A549 (cell line): ENCODE measurements around the gene NAA40. TPM values are rescaled to one million over a fixed set of nuclear protein-coding genes. Genes with fewer than 3 reads are reported as not detected.

Experiments
- ATAC-seq, 2 experiments: fragments of 200-7000 bp in 1 of 2; fragments of >200 bp in 1 of 2; cut with Nextera tagmentation in 1 of 2; cut with Tn5 transposase in 1 of 2; 3 replicates each; pipeline versions ENCODE4 v1.8.0 to v1.9.1; 2018 to 2020; ENCODE audit warnings: mild to moderate bottlenecking in 1 of 2, moderate library complexity in 1 of 2
- CTCF ChIA-PET: fragments of 300-600 bp; sonication (Branson Sonifier 250); formaldehyde crosslinking; extraction: SDS; loops from one replicate; lab custom pipeline; 2021; ENCODE audit warnings: antibody characterized with exemption, inconsistent platforms; lab: Yijun Ruan, JAX
- POLR2A ChIA-PET: fragments of 350-600 bp; formaldehyde crosslinking; extraction: SDS; loops from one replicate; lab custom pipeline; 2021; ENCODE audit warnings: antibody characterized with exemption, inconsistent platforms; lab: Yijun Ruan, JAX
- DNase-seq, 2 experiments: peaks; one replicate each; pipeline versions ENCODE4 v3.0.0 to v3.0.0-alpha.2; 2011 to 2016; ENCODE audit warnings: low read depth in 1 of 2, low spot score in 1 of 2
- FAIRE-seq: peaks from 2 replicates; lab custom pipeline; 2011; peaks lifted over from hg19 to GRCh38; lab: Jason Lieb, UNC
- H3K27ac ChIP-seq, 2 experiments: fragments of >200 bp; sonication (Bioruptor Twin); formaldehyde crosslinking; 3 replicates each; pipeline ENCODE4 v1.5.1; 2016 to 2017
- H3K4me1 ChIP-seq: fragments of >200 bp; sonication (Bioruptor Twin); formaldehyde crosslinking; 3 replicates; pipeline ENCODE4 v1.6.1; 2016
- H3K4me2 ChIP-seq: fragments of >200 bp; sonication (Bioruptor Twin); formaldehyde crosslinking; 3 replicates; pipeline ENCODE4 v1.6.1; 2016
- H3K4me3 ChIP-seq: fragments of >200 bp; sonication (Bioruptor Twin); formaldehyde crosslinking; 3 replicates; pipeline ENCODE4 v1.5.1; 2016
- H3K9me3 ChIP-seq: fragments of >200 bp; sonication (Bioruptor Twin); formaldehyde crosslinking; 3 replicates; pipeline ENCODE4 v1.6.1; 2016
- CBX8 ChIP-seq: fragments of 200-600 bp; sonication (generic); IDR thresholded peaks from 2 replicates; pipeline ENCODE4 v1.6.1; 2016
- FOSB ChIP-seq: fragments of 250-450 bp; sonication (Bioruptor Pico); IDR thresholded peaks from 2 replicates; pipeline ENCODE4 v1.5.0; 2020; ENCODE audit warnings: mild to moderate bottlenecking, moderate library complexity
- FOXS1 ChIP-seq: fragments of 250-450 bp; sonication (Bioruptor Pico); IDR thresholded peaks from 2 replicates; pipeline ENCODE4 v1.5.0; 2020; ENCODE audit warnings: mild to moderate bottlenecking, moderate library complexity
- JUN ChIP-seq, 2 experiments: fragments of >200 bp; sonication (Bioruptor Twin); formaldehyde crosslinking; IDR thresholded peaks; 2 replicates in 1 of 2; 3 replicates in 1 of 2; pipeline ENCODE4 v1.6.1; 2016 to 2017
- JUNB ChIP-seq: fragments of >200 bp; sonication (Bioruptor Twin); formaldehyde crosslinking; IDR thresholded peaks from 2 replicates; pipeline ENCODE4 v1.6.1; 2016
- MAFK ChIP-seq: fragments of 450-650 bp; IDR thresholded peaks from 2 replicates; pipeline ENCODE4 v1.6.1; 2014; ENCODE audit not compliant: partially characterized antibody
- NPAS2 ChIP-seq: fragments of 250-450 bp; sonication (Bioruptor Pico); IDR thresholded peaks from 2 replicates; pipeline ENCODE4 v1.8.0; 2022; ENCODE audit warnings: mild to moderate bottlenecking, moderate library complexity, borderline replicate concordance
- PHF8 ChIP-seq: fragments of 200-600 bp; sonication (generic); IDR thresholded peaks from 2 replicates; pipeline ENCODE4 v1.6.1; 2016; ENCODE audit warnings: low read depth, mild to moderate bottlenecking, antibody characterized with exemption, moderate library complexity, borderline replicate concordance
- POLR2AphosphoS2 ChIP-seq: conservative IDR thresholded peaks from 2 replicates; pipeline ENCODE4 v1.6.1; 2012; ENCODE audit warnings: low read length, improper control_type of control experiment, inconsistent platforms
- RCOR1 ChIP-seq: fragments of 150-350 bp; IDR thresholded peaks from 2 replicates; pipeline ENCODE4 v1.6.1; 2014; ENCODE audit warnings: antibody characterized with exemption, low read length, low read depth
- RNF2 ChIP-seq: fragments of 200-600 bp; sonication (generic); IDR thresholded peaks from 2 replicates; pipeline ENCODE4 v1.6.1; 2016; ENCODE audit warnings: low read depth, mild to moderate bottlenecking, antibody characterized with exemption, moderate library complexity, borderline replicate concordance
- TFCP2L1 ChIP-seq: fragments of 250-450 bp; sonication (Bioruptor Pico); IDR thresholded peaks from 2 replicates; pipeline ENCODE4 v1.5.0; 2021; ENCODE audit warnings: mild to moderate bottlenecking
- ZC3H11A ChIP-seq: fragments of 450-650 bp; IDR thresholded peaks from 2 replicates; pipeline ENCODE4 v1.6.1; 2014; ENCODE audit warnings: antibody characterized with exemption, mild to moderate bottlenecking
- ZSCAN20 ChIP-seq: fragments of 250-450 bp; sonication (Bioruptor Pico); IDR thresholded peaks from 2 replicates; pipeline ENCODE4 v1.8.0; 2022; ENCODE audit warnings: mild to moderate bottlenecking, moderate library complexity
- WGBS: methylation state at CpG from one replicate; pipeline ENCODE4 v1.1.6; 2017; ENCODE audit errors: missing lambda C conversion rate; 5-methylcytosine and 5-hydroxymethylcytosine counted together
- polyA plus RNA-seq, 4 experiments: library from polyadenylated mRNA; depleted of rRNA in 3 of 4; stranded (reverse); fragments of >200 nt; fragmentation: RNase III in 1 of 4; extraction: RNeasy Plus Mini Kit Qiagen cat#74134 plus additional on column Dnase treatment in 1 of 4; gene quantifications; 2 replicates in 3 of 4; 3 replicates in 1 of 4; pipeline ENCODE4 v1.2.3, GENCODE V29; 2011 to 2017
- TF ChIP-seq, protein P1 (sequence below): IDR thresholded peaks from 2 replicates; pipeline ENCODE4 v1.6.1; 2012
- TF ChIP-seq, protein P2 (sequence below): fragments of 200-600 bp; sonication (generic); IDR thresholded peaks from 2 replicates; pipeline ENCODE4 v1.6.1; 2016; ENCODE audit warnings: antibody characterized with exemption, mild to moderate bottlenecking, moderate library complexity
- TF ChIP-seq, protein P3 (sequence below): IDR thresholded peaks from 2 replicates; pipeline ENCODE4 v1.6.1; 2012; ENCODE audit warnings: low read depth, borderline replicate concordance
- TF ChIP-seq, protein P4 (sequence below): fragments of 150-350 bp; IDR thresholded peaks from 2 replicates; pipeline ENCODE4 v1.6.1; 2014; ENCODE audit warnings: low read depth, mild to moderate bottlenecking, low read length
- TF ChIP-seq, protein P5 (sequence below): IDR thresholded peaks from 2 replicates; pipeline ENCODE4 v1.6.1; 2012

The NAA40 gene
- polyA plus RNA-seq, 2 of the 4 experiments (the other 2 are of a cell fraction), result 21.9 to 32.0 TPM

DNA sequence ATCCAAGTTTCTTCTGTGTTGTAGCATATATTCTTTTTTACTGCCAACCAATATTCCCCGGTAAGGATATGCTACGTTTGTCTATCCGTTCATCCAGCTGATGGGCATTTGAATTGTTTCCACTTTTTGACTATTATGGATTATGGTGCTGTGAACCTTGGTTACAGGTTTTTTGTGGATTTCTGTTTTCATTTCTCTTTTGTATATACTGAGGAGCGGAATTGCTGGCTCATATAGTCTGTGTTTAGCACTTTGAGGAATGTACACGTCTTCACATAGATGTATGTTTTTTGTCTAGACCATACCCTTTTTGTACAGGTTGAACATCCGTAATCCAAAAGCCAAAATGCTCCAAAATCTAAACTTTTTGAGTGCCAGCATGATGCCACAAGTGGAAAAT is 45.4 kb upstream of the NAA40 start:
- FAIRE-seq (no peak), DNase-seq (no peak)
- no peak overlapping the region for H3K4me2 ChIP-seq
- H3K9me3 ChIP-seq, result no peaks in the 10 kb centered on the region
- CTCF ChIA-PET, result interaction anchor here (0.6 to 4.5 kb wide), 2 partner anchors 56 to 970 kb away, joined by 3 to 19 read pairs; partner anchors contain the start of gene MARK2
- TF ChIP-seq, protein P1, sequence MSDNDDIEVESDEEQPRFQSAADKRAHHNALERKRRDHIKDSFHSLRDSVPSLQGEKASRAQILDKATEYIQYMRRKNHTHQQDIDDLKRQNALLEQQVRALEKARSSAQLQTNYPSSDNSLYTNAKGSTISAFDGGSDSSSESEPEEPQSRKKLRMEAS, result no peak
- TF ChIP-seq FOSB (CRISPR knock-in tag) (no peak), JUNB (no peak), CBX8 (no peak), TFCP2L1 (CRISPR knock-in tag) (no peak), RCOR1 (no peak), PHF8 (no peak), FOXS1 (CRISPR knock-in tag) (no peak), RNF2 (no peak), MAFK (no peak), ZSCAN20 (CRISPR knock-in tag) (no peak)
- TF ChIP-seq, protein P2, sequence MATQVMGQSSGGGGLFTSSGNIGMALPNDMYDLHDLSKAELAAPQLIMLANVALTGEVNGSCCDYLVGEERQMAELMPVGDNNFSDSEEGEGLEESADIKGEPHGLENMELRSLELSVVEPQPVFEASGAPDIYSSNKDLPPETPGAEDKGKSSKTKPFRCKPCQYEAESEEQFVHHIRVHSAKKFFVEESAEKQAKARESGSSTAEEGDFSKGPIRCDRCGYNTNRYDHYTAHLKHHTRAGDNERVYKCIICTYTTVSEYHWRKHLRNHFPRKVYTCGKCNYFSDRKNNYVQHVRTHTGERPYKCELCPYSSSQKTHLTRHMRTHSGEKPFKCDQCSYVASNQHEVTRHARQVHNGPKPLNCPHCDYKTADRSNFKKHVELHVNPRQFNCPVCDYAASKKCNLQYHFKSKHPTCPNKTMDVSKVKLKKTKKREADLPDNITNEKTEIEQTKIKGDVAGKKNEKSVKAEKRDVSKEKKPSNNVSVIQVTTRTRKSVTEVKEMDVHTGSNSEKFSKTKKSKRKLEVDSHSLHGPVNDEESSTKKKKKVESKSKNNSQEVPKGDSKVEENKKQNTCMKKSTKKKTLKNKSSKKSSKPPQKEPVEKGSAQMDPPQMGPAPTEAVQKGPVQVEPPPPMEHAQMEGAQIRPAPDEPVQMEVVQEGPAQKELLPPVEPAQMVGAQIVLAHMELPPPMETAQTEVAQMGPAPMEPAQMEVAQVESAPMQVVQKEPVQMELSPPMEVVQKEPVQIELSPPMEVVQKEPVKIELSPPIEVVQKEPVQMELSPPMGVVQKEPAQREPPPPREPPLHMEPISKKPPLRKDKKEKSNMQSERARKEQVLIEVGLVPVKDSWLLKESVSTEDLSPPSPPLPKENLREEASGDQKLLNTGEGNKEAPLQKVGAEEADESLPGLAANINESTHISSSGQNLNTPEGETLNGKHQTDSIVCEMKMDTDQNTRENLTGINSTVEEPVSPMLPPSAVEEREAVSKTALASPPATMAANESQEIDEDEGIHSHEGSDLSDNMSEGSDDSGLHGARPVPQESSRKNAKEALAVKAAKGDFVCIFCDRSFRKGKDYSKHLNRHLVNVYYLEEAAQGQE, result no peak
- TF ChIP-seq, protein P3, sequence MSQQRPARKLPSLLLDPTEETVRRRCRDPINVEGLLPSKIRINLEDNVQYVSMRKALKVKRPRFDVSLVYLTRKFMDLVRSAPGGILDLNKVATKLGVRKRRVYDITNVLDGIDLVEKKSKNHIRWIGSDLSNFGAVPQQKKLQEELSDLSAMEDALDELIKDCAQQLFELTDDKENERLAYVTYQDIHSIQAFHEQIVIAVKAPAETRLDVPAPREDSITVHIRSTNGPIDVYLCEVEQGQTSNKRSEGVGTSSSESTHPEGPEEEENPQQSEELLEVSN, result no peak
- TF ChIP-seq, protein P4, sequence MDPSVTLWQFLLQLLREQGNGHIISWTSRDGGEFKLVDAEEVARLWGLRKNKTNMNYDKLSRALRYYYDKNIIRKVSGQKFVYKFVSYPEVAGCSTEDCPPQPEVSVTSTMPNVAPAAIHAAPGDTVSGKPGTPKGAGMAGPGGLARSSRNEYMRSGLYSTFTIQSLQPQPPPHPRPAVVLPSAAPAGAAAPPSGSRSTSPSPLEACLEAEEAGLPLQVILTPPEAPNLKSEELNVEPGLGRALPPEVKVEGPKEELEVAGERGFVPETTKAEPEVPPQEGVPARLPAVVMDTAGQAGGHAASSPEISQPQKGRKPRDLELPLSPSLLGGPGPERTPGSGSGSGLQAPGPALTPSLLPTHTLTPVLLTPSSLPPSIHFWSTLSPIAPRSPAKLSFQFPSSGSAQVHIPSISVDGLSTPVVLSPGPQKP, result no peak
- TF ChIP-seq, all 56 proteins: peak for 0
- no peak overlapping the region for H3K4me3 ChIP-seq
- POLR2A ChIA-PET, result no interaction called here
- peaks cover 8% of the 10 kb centered on the region for H3K4me1 ChIP-seq
- 95% methylated on average over 6 of the region's 6 CpGs for WGBS
- ATAC-seq, result no peak
- H3K27ac ChIP-seq, result no peak overlapping the region

DNA sequence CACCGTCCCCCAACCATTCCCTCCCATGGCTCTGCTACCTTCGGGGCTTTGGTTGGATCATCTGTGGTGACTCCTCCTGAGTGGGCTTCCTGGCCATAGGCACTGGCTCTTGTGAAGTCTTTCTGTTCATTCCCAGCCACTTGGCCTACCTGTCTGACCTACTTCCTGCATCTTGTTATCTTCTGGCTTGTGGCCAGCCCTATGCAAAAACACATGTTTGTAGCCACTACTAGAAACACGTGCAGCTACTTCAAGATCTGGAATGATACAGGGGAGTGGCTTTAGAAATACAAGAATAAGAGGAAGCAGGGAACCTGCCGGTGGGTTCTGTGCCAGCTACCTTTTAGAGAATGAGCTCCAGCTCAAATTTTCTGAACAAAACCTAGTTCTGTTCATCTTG is 42.7 kb upstream of the NAA40 start:
- no peak for ATAC-seq
- DNase-seq, result no peak
- POLR2A ChIA-PET, result no interaction called here
- TF ChIP-seq MAFK (no peak), ZC3H11A (no peak), POLR2AphosphoS2 (no peak), RCOR1 (no peak), NPAS2 (CRISPR knock-in tag) (no peak), JUN (IDR thresholded peaks at IDR 0.05) (no peak), RNF2 (no peak)
- TF ChIP-seq, protein P5, sequence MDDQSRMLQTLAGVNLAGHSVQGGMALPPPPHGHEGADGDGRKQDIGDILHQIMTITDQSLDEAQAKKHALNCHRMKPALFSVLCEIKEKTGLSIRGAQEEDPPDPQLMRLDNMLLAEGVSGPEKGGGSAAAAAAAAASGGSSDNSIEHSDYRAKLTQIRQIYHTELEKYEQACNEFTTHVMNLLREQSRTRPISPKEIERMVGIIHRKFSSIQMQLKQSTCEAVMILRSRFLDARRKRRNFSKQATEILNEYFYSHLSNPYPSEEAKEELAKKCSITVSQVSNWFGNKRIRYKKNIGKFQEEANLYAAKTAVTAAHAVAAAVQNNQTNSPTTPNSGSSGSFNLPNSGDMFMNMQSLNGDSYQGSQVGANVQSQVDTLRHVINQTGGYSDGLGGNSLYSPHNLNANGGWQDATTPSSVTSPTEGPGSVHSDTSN, result no peak
- TF ChIP-seq, all 56 proteins: peak for 0
- WGBS, result 90% methylated on average over 4 of the region's 4 CpGs
- H3K4me1 ChIP-seq, result no peaks in the 10 kb centered on the region
- FAIRE-seq, result no peak
- H3K4me2 ChIP-seq, result no peak overlapping the region
- no peak overlapping the region for H3K27ac ChIP-seq
- CTCF ChIA-PET, result interaction anchor here (1.6 to 4.5 kb wide), 3 partner anchors 12 to 59 kb away, joined by 8 to 19 read pairs (median 14); partner anchors contain the start of gene MARK2
- H3K9me3 ChIP-seq, result no peaks in the 10 kb centered on the region
- H3K4me3 ChIP-seq, result no peak overlapping the region
